KMS-11 (cell line): ENCODE data around the gene CDH13.

Experiments
- H2AFZ ChIP-seq: fragments of 200-600 bp; sonication (generic); 2 replicates; pipeline ENCODE4 v1.6.1; 2016; ENCODE audit warnings: antibody characterized with exemption, mixed run types, low read depth
- H3K27ac ChIP-seq: fragments of 200-600 bp; sonication (generic); 2 replicates; pipeline ENCODE4 v1.6.1; 2016; ENCODE audit warnings: mild to moderate bottlenecking, mixed run types
- H3K27me3 ChIP-seq: fragments of 200-600 bp; sonication (generic); 2 replicates; pipeline ENCODE4 v1.6.1; 2017; ENCODE audit warnings: mild to moderate bottlenecking, low read depth, mixed run types, moderate library complexity; ENCODE audit not compliant: insufficient read depth
- H3K36me3 ChIP-seq: fragments of 200-600 bp; sonication (generic); 2 replicates; pipeline ENCODE4 v1.6.1; 2017; ENCODE audit warnings: mild to moderate bottlenecking, mixed run types; ENCODE audit not compliant: insufficient read depth
- H3K4me1 ChIP-seq: fragments of 200-600 bp; sonication (generic); 2 replicates; pipeline ENCODE4 v1.6.1; 2016; ENCODE audit warnings: mild to moderate bottlenecking, low read depth, mixed run types; ENCODE audit not compliant: poor library complexity, severe bottlenecking
- H3K4me2 ChIP-seq: fragments of 200-600 bp; sonication (generic); 2 replicates; pipeline ENCODE4 v1.7.0; 2016; ENCODE audit warnings: mild to moderate bottlenecking, mixed run types
- H3K4me3 ChIP-seq: fragments of 200-600 bp; sonication (generic); IDR thresholded peaks from 2 replicates; pipeline ENCODE4 v1.6.1; 2017; ENCODE audit warnings: low read depth, low read length, mixed read lengths; ENCODE audit not compliant: insufficient read depth
- H3K79me2 ChIP-seq: fragments of 200-600 bp; sonication (generic); 2 replicates; pipeline ENCODE4 v1.6.1; 2016; ENCODE audit warnings: low read depth, mixed run types; ENCODE audit not compliant: insufficient read depth
- H3K9ac ChIP-seq: fragments of 200-600 bp; sonication (generic); 2 replicates; pipeline ENCODE4 v1.6.1; 2016; ENCODE audit warnings: mild to moderate bottlenecking, mixed run types
- H4K20me1 ChIP-seq: fragments of 200-600 bp; sonication (generic); 2 replicates; pipeline ENCODE4 v1.6.1; 2016; ENCODE audit warnings: mild to moderate bottlenecking, mixed run types; ENCODE audit not compliant: insufficient read depth
- TF ChIP-seq, protein P1 (sequence below): fragments of 200-600 bp; sonication (generic); conservative IDR thresholded peaks from 2 replicates; pipeline ENCODE4 v1.6.1; 2017; ENCODE audit warnings: low read depth, mild to moderate bottlenecking, antibody characterized with exemption, low read length, moderate library complexity, mixed read lengths

Gene CDH13

DNA sequence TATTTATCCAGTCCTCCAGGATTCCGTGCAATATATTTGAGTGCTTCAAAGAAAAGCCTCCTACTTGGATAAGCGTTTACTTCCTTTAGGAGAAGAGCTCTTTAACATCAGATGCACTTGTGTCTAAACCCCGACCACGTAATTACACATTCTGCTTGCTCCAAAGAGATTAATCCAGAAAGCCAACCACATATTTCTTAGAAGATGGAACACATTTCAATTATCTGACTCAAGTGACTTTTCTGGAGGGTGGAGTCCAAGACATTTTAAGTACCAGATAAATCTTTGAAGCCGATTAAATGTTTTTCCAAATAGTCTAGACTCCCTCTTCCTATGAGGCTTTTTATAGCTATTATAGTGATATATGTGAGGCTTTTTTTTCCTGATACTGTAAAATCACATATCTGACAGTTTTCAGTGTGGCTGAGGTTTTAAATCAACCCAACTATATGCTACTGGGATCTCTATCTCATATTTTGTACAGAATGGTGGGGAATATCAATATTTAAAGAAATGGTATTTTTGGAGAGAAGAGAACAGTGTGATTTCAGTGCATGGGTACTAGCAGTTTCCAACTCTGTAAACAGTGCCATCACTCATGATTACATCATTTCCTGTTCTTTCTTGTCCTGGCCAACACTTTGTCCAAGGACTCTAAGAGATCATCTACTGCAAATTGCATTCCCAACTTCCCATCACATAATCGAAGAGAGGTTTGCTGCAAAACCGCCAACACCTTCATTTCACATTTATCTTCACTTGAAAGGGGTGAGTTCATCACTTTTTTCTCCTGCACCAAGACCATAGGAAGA is 988.6 kb downstream of the CDH13 start:
- TF ChIP-seq, protein P1, sequence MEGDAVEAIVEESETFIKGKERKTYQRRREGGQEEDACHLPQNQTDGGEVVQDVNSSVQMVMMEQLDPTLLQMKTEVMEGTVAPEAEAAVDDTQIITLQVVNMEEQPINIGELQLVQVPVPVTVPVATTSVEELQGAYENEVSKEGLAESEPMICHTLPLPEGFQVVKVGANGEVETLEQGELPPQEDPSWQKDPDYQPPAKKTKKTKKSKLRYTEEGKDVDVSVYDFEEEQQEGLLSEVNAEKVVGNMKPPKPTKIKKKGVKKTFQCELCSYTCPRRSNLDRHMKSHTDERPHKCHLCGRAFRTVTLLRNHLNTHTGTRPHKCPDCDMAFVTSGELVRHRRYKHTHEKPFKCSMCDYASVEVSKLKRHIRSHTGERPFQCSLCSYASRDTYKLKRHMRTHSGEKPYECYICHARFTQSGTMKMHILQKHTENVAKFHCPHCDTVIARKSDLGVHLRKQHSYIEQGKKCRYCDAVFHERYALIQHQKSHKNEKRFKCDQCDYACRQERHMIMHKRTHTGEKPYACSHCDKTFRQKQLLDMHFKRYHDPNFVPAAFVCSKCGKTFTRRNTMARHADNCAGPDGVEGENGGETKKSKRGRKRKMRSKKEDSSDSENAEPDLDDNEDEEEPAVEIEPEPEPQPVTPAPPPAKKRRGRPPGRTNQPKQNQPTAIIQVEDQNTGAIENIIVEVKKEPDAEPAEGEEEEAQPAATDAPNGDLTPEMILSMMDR: no peak
- Histone ChIP-seq H3K4me3 (no peak overlapping the region), H3K36me3 (no peaks in the 10 kb centered on the region), H3K9ac (no peak overlapping the region), H4K20me1 (no peaks in the 10 kb centered on the region), H3K27me3 (no peaks in the 10 kb centered on the region), H2AFZ (no peak overlapping the region), H3K4me1 (no peaks in the 10 kb centered on the region), H3K4me2 (no peak overlapping the region), H3K79me2 (no peaks in the 10 kb centered on the region), H3K27ac (no peak overlapping the region)

DNA sequence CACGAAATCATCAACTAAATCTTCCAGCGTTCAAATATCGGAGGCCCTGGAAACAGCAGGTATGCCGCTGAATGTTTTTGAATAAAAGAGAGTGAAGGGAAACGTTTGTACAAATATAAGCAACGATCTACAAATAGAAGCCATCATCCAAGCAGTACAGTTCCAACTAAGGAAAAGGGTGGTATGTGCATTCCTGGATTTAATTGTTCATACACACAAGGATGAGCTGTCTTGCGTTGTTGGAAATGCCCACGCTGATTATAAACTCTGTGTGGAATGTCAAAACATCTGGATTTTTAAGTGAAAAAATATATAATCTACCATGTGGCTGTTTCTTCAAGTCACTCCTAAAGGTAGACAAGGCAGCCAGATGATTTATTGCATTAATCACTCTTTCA is 989.2 kb downstream of the CDH13 start:
- H3K9ac ChIP-seq: no peak overlapping the region
- H3K27ac ChIP-seq: no peak overlapping the region
- H3K4me1 ChIP-seq: no peaks in the 10 kb centered on the region
- no peaks in the 10 kb centered on the region for H3K36me3 ChIP-seq
- no peaks in the 10 kb centered on the region for H4K20me1 ChIP-seq
- H3K4me3 ChIP-seq: no peak overlapping the region
- H3K79me2 ChIP-seq: no peaks in the 10 kb centered on the region
- TF ChIP-seq, protein P1: no peak
- no peaks in the 10 kb centered on the region for H3K27me3 ChIP-seq
- no peak overlapping the region for H3K4me2 ChIP-seq
- H2AFZ ChIP-seq: no peak overlapping the region

DNA sequence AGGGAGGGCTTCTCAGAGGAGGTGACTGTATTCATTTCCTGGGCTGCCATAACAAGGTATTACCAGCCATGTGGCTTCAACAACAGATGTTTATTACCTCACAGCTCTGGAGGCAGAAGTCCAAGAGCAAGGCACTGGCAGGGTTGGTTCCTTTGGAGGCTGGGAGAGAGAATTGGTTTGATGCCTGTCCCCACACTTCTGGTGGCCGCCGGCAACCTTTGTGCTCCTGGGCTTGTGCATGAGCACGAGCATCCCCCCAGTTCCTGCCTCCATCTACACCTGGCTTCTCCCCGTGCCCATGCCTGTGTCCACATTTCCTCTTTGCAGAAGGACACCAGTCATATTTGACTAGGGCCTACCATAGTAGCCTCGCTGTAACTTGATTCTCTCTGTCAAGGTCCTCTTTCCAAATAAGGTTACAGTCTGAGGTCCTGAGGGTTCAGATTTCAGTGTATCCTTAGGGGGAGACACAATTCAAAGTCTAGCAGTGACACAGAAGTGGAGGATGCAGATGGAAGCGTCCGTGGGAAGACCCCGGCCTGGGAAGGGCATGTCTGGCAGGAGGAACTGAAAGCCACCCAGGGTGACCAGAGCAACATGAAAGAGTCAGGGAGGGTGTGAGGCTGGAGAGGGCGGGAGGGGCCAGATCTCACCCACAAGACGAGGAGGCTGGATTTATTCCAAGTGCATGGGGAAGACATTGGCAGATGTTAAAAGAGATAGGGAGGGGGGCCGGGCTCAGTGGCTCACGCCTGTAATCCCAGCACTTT is 992.8 kb downstream of the CDH13 start:
- H3K36me3 ChIP-seq: no peaks in the 10 kb centered on the region
- no peaks in the 10 kb centered on the region for H3K27me3 ChIP-seq
- H3K4me3 ChIP-seq: no peak overlapping the region
- H3K4me2 ChIP-seq: no peak overlapping the region
- no peak overlapping the region for H3K27ac ChIP-seq
- H3K9ac ChIP-seq: no peak overlapping the region
- no peak overlapping the region for H2AFZ ChIP-seq
- no peaks in the 10 kb centered on the region for H3K4me1 ChIP-seq
- no peaks in the 10 kb centered on the region for H3K79me2 ChIP-seq
- TF ChIP-seq, protein P1: no peak
- no peaks in the 10 kb centered on the region for H4K20me1 ChIP-seq

DNA sequence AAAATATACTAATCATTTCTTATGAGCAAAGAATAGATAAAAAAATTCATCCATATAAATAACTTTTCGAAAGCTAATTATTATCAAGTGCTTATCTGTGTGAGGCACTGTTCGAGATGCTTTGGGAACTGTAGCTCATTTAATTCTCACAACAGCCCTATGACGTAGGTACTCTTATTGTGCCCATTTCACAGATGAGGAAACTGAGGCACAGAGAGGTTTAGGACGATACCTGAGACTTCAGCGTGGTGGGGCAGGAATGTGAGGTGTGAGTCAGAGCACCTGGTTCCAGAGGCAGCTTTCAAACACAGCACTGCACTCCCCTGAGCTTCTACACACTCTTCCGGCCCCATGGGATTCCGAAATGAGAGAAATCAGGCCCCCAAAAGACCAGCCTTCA is 995.2 kb downstream of the CDH13 start:
- Histone ChIP-seq H3K36me3 (no peaks in the 10 kb centered on the region), H3K4me2 (no peak overlapping the region), H3K27me3 (no peaks in the 10 kb centered on the region), H3K9ac (no peak overlapping the region), H3K27ac (no peak overlapping the region), H3K79me2 (no peaks in the 10 kb centered on the region), H2AFZ (no peak overlapping the region), H3K4me3 (no peak overlapping the region), H4K20me1 (no peaks in the 10 kb centered on the region), H3K4me1 (no peaks in the 10 kb centered on the region)
- TF ChIP-seq, protein P1: no peak
